ENCODE data around the gene RPS6KA5. TPM values are rescaled to one million over a fixed set of nuclear protein-coding genes. Genes with fewer than 3 reads are reported as not detected.
"Not testable (repeated sequence)": the region's sequence is repeated elsewhere in the genome, so short reads cannot be mapped to it uniquely, and the experiment has no call there.

Gene RPS6KA5
- total RNA-seq, 4 donors from 2014 or later, result 5.8 to 18.4 (median 9.8) TPM

- no peaks in the 10 kb centered on the region for H3K4me1 ChIP-seq
- in situ Hi-C loops (cut with MboI; ENCODE audit: low sequenced_read_pairs in 4 of 4) (no loop called here), intact Hi-C loops (cut with DNase I; ENCODE audit: low total_unique reads) (no loop called here)
These were observed 99.6 kb downstream of the RPS6KA5 start for GRCh38 chr14:90960818-90961217.

GRCh38 chr14:90959344-90959743 is 101.1 kb downstream of the RPS6KA5 start:
- ATAC-seq, result no peak
- Histone ChIP-seq H3K9me3 (peaks cover 0 to 9% (median 0%) of the 10 kb centered on the region in 3 donors), H3K4me3 (no peak overlapping the region), H3K4me1 (no peaks in the 10 kb centered on the region), H3K36me3 (peaks cover 0 to 6% of the 10 kb centered on the region in 2 donors), H3K27me3 (no peaks in the 10 kb centered on the region), H3K27ac (no peak overlapping the region)
- intact Hi-C loops (cut with DNase I; ENCODE audit: low total_unique reads), result no loop called here
- DNase-seq, result no peak
- TF ChIP-seq POLR2A (IDR thresholded peaks at IDR 0.05) (no peak), CTCF (IDR thresholded peaks at IDR 0.05 in 4 of 5, conservative IDR thresholded peaks at IDR 0.05 in 1 of 5) (no peak)
- in situ Hi-C loops (cut with MboI; ENCODE audit: low sequenced_read_pairs in 4 of 4), result no loop called here

More at GRCh38 chr14:90960818-90961217, 99.6 kb downstream of the RPS6KA5 start:
- ATAC-seq (no peak), DNase-seq (no peak)
- Histone ChIP-seq H3K9me3 (peaks cover 0 to 9% (median 0%) of the 10 kb centered on the region in 3 donors), H3K27me3 (no peaks in the 10 kb centered on the region), H3K4me3 (no peak overlapping the region), H3K36me3 (peaks cover 0 to 6% of the 10 kb centered on the region in 2 donors), H3K27ac (no peak overlapping the region)
- TF ChIP-seq CTCF (IDR thresholded peaks at IDR 0.05 in 4 of 5, conservative IDR thresholded peaks at IDR 0.05 in 1 of 5) (no peak), POLR2A (IDR thresholded peaks at IDR 0.05) (no peak)

- TF ChIP-seq CTCF (IDR thresholded peaks at IDR 0.05 in 4 of 5, conservative IDR thresholded peaks at IDR 0.05 in 1 of 5) (no peak), POLR2A (IDR thresholded peaks at IDR 0.05) (no peak)
These were observed 104.2 kb downstream of the RPS6KA5 start for GRCh38 chr14:90956273-90956672.

GRCh38 chr14:90953643-90954042 is 106.8 kb downstream of the RPS6KA5 start:
- H3K27ac ChIP-seq; H3K4me3 ChIP-seq; intact Hi-C loops (cut with DNase I; ENCODE audit: low total_unique reads); ATAC-seq; H3K36me3 ChIP-seq; H3K27me3 ChIP-seq; H3K9me3 ChIP-seq; H3K4me1 ChIP-seq; in situ Hi-C loops (cut with MboI; ENCODE audit: low sequenced_read_pairs in 4 of 4); DNase-seq: not testable (repeated sequence)

More at GRCh38 chr14:90956273-90956672, 104.2 kb downstream of the RPS6KA5 start:
- H3K27me3 ChIP-seq, result no peaks in the 10 kb centered on the region
- H3K4me3 ChIP-seq, result no peak overlapping the region
- H3K9me3 ChIP-seq, result peaks cover 0 to 9% (median 0%) of the 10 kb centered on the region in 3 donors
- H3K4me1 ChIP-seq, result no peaks in the 10 kb centered on the region
- H3K36me3 ChIP-seq, result peaks cover 0 to 6% of the 10 kb centered on the region in 2 donors
- ATAC-seq, result no peak
- in situ Hi-C loops (cut with MboI; ENCODE audit: low sequenced_read_pairs in 4 of 4) (no loop called here), intact Hi-C loops (cut with DNase I; ENCODE audit: low total_unique reads) (no loop called here)
- DNase-seq, result no peak
- H3K27ac ChIP-seq, result no peak overlapping the region

- no peak for ATAC-seq
- DNase-seq, result no peak
- in situ Hi-C loops (cut with MboI; ENCODE audit: low sequenced_read_pairs in 4 of 4) (no loop called here), intact Hi-C loops (cut with DNase I; ENCODE audit: low total_unique reads) (no loop called here)
- Histone ChIP-seq H3K36me3 (no peaks in the 10 kb centered on the region), H3K4me3 (no peak overlapping the region), H3K9me3 (no peaks in the 10 kb centered on the region), H3K4me1 (no peaks in the 10 kb centered on the region), H3K27ac (no peak overlapping the region), H3K27me3 (no peaks in the 10 kb centered on the region)
- TF ChIP-seq CTCF (IDR thresholded peaks at IDR 0.05 in 4 of 5, conservative IDR thresholded peaks at IDR 0.05 in 1 of 5) (no peak), POLR2A (IDR thresholded peaks at IDR 0.05) (no peak)
These were observed 117.1 kb downstream of the RPS6KA5 start for GRCh38 chr14:90943367-90943766.

All from gastrocnemius medialis (tissue), 4 donors.